ENCODE results near the gene ANKRD6. TPM values are rescaled to one million over a fixed set of nuclear protein-coding genes. Genes with fewer than 3 reads are reported as not detected.
A peak's percentile ranks its signal among the peaks of the same experiment; 100 is the strongest.

Gene ANKRD6
- total RNA-seq, 8 experiments from 2014 or later = 2.6 to 52.4 (median 33.7) TPM

DNA sequence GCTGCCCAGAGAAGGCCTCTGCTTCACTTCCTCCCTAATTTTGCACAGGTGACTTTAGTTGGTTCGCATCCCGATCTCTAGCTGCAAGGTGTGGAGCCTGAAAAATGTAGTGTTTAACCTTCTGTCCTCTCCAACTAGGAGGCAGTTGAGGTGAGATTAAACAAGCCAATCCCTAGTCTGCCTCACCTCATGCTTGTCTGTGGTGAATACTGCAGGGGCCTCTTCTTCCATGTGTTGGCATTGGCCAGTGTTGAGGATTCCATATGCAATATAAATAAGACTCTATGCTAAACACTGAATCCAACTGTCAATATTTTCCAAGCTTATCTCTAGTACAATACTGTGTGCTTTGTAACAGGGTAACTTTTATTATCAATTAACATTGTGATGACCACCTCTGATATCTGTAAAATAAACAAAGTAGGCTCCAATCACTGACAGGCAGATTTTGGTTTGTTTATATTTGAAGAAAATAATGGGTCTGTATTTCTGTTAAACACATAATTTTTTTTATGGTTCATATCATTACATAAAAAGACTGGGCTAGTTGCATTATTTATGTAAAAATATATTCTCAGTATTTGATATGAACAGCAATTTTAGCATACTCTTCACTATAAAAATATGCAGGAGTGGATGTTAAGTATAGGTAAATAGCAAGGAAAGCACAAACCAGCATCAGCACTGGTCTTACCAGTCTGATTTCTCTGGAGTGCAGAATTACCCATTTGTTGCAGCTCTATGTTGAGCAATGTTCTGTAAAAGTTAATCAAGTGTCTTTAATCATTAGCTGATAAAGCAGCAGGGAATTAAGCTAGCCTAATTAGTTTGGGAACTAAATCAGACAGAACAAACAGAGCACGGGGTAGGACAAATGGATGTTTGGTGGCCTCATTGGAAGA is 74.0 kb downstream of the ANKRD6 start:
- H3K4me1 ChIP-seq (replicated peaks in 1 of 2) = peaks cover 10 to 32% of the 10 kb centered on the region in 2 donors
- no peak overlapping the region for H3K27ac ChIP-seq
- in situ Hi-C loops (cut with MboI; ENCODE audit: low pct_unique_long_range_greater_than_20kb in 2 of 9, low sequenced_read_pairs in 9 of 9, unreplicated experiment in 9 of 9) = no loop called here
- no peak overlapping the region for H3K4me3 ChIP-seq
- WGBS, 10 experiments = 0 to 100% (median 80%) methylated on average over 1 to 3 of the region's 3 CpGs; no CpG with 5 or more reads in 3 of the 10 experiments
- peak in 1 of 8 experiments; percentile 55 for ATAC-seq (replicated peaks in 6 of 8)

DNA sequence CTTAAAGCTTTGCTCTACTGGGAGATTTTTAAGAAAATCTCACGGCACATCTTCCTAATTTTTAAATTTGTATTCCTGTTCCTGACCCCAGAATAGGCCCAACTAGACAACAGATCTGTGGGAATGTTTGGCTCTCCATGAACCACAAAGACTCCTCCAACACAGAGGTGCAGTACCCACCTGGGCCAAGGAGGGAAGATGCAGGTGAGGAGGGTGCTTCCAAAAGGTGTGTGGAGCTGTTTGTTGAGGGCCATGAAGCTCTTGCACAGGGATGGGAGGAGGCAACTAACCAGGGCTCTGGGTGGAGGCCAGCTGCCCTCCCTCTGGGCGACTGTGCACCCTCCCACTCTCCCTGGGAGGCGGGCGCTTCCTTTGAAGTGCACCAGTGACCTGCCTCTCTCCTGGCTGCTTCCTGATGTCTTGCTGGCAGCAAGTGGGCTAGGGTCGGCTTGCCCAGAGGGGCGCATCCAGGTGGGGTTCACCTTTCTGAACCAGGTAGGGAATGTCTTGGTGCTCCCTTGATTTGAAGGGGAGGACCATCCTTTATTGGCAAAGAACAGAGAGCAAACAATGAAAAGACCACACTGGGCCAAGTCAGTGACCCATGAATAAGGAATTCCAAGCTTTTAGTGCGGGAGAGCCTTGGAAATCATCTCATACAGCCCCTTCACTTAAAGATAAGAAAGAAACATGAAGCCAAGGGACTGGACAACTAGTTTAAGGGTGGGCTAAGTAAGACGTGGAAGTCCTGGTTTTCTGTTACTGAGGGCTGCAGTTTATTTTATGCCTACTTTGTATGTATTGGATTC is 76.0 kb downstream of the ANKRD6 start:
- no peak for ATAC-seq (replicated peaks in 6 of 8)
- Histone ChIP-seq H3K4me3 (no peak overlapping the region), H3K4me1 (replicated peaks in 1 of 2) (peaks cover 0 to 25% of the 10 kb centered on the region in 2 donors), H3K27ac (no peak overlapping the region)
- 40 to 100% (median 78%) methylated on average over 1 to 6 of the region's 8 CpGs; no CpG with 5 or more reads in 1 of the 10 experiments for WGBS, 10 experiments
- in situ Hi-C loops (cut with MboI; ENCODE audit: low pct_unique_long_range_greater_than_20kb in 2 of 9, low sequenced_read_pairs in 9 of 9, unreplicated experiment in 9 of 9) = no loop called here

DNA sequence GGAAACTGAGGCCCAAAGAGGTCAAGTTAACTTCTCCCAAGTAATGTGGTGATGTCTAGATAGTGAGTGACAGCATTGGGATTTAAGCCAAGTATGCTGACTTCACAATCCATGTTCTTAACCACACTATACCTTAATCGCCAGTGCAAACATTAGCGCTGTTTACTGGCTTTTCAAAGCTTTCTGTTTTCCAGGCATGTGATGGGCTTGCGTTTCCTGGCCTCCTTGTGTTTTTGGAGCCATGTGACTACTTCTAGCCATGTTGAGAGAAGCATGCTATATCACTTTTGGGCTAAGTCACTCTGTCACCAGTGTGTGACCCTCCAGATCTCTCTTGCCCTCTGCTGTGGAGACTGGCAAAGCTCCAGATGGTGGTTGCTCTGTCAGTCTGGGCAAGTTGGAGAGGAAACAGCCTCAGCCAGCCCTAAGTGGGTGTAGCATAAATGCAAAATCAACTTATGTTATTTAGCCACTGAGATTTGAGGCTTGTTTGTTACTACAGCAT is 76.9 kb downstream of the ANKRD6 start:
- in situ Hi-C loops (cut with MboI; ENCODE audit: low pct_unique_long_range_greater_than_20kb in 2 of 9, low sequenced_read_pairs in 9 of 9, unreplicated experiment in 9 of 9) = no loop called here
- Histone ChIP-seq H3K4me1 (replicated peaks in 1 of 2) (peaks cover 0 to 20% of the 10 kb centered on the region in 2 donors), H3K4me3 (no peak overlapping the region), H3K27ac (no peak overlapping the region)
- peak in 4 of 8 experiments; percentile 15 to 71 (median 41) for ATAC-seq (replicated peaks in 6 of 8)
- 69 to 100% (median 90%) methylated on average over 1 to 3 of the region's 3 CpGs; no CpG with 5 or more reads in 4 of the 10 experiments for WGBS, 10 experiments

DNA sequence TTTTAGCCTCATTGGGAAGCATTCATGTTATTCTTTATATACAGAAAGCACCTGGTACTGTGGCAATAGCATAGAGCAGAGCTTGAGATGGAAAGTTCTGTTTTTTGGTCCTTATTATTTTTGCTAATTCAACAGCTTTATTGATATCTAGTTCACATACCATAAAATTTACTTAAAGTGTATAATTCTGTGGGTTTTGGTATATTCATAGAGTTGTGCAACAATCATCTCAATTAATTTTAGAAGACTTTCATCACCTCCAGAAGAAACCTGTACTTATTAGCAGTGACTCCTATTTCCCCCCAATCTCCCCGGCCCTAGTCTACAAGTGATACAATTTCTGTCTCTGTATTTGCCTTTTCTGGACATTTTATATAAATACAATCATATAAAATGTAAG is 77.4 kb downstream of the ANKRD6 start:
- no peak for ATAC-seq (replicated peaks in 6 of 8)
- peaks cover 0 to 25% of the 10 kb centered on the region in 2 donors for H3K4me1 ChIP-seq (replicated peaks in 1 of 2)
- no peak overlapping the region for H3K27ac ChIP-seq
- no peak overlapping the region for H3K4me3 ChIP-seq
- WGBS, 10 experiments = 0 to 100% (median 80%) methylated on average over 1 of the region's 1 CpG
- in situ Hi-C loops (cut with MboI; ENCODE audit: low pct_unique_long_range_greater_than_20kb in 2 of 9, low sequenced_read_pairs in 9 of 9, unreplicated experiment in 9 of 9) = no loop called here

DNA sequence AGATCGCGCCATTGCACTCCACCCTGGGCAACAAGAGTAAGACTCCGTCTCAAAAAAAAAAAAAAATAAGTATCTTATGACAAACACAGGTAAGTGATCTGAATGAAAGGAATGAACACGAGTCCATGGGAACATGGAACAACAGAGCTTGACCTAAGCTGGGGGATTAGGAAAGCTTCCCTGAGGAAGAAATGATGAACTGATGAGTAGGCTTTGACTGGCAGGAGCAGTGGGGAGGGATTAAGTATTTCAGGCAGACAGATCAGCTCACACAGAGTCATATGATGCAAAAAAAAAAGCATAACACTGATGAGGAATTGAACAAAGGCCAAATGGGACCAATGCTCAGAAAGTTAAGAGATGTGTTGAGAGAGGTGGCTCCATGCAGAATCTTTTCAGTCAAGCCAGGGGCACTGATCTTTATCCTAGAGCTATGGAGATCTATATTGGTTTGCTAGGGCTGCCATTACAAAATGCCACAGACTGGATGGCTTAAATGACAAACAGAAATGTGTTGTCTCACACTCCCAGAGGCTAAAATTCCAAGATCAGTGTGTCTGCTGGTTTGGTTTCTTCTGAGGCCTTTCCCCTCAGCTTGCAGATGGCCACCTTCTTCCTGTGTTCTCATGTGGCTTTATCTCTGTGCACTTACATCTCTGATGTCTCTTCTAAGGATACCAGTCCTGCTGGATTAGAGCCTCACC is 85.6 kb downstream of the ANKRD6 start:
- H3K4me1 ChIP-seq (replicated peaks in 1 of 2) = peaks cover 0 to 9% of the 10 kb centered on the region in 2 donors
- H3K4me3 ChIP-seq = no peak overlapping the region
- in situ Hi-C loops (cut with MboI; ENCODE audit: low pct_unique_long_range_greater_than_20kb in 2 of 9, low sequenced_read_pairs in 9 of 9, unreplicated experiment in 9 of 9) = no loop called here
- whole genome bisulfite sequencing, 10 experiments = 0 to 100% (median 88%) methylated on average over 1 to 3 of the region's 4 CpGs; no CpG with 5 or more reads in 1 of the 10 experiments
- ATAC-seq (replicated peaks in 6 of 8) = no peak
- H3K27ac ChIP-seq = no peak overlapping the region

DNA sequence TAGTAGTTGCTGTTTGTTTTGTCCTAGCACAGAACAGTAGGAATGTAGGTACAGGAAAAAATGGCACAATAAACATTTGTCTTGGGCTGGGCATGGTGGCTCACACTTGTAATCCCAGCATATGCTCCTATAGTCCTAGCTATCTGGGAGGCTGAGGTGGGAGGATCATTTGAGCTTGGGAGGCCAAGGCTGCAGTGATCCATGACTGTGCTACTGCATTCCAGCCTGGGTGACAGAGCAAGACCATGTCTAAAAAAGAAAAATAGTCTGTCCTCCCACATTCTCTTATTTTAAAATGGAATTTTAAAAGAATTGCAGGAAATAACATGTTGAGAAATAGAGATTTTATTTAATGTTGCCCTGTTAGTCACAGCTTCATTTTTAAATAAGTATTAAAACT is 87.8 kb downstream of the ANKRD6 start:
- Histone ChIP-seq H3K27ac (no peak overlapping the region), H3K4me3 (no peak overlapping the region), H3K4me1 (replicated peaks in 1 of 2) (no peaks in the 10 kb centered on the region)
- in situ Hi-C loops (cut with MboI; ENCODE audit: low pct_unique_long_range_greater_than_20kb in 2 of 9, low sequenced_read_pairs in 9 of 9, unreplicated experiment in 9 of 9) = no loop called here
- ATAC-seq (replicated peaks in 6 of 8) = no peak

DNA sequence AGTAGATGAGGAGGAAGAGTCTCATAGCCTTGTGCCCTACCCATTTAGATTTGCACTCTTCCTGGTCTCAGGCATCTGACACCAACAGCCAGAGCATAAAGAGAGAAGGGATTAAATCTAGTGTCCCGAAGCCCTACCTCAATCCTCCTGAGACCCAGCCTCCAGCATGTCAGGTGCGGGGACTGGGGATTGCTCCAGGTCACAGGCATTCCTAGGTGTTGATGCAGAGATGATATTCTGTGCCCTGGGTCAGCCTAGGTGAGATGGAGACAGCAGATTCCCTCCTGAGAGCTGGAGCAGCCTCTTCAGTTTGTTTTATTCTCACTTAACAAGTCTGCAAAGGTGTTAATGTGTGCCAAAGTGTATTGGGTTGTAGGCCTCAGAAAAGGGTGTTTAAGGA is 89.8 kb downstream of the ANKRD6 start:
- Histone ChIP-seq H3K27ac (no peak overlapping the region), H3K4me3 (no peak overlapping the region), H3K4me1 (replicated peaks in 1 of 2) (no peaks in the 10 kb centered on the region)
- ATAC-seq (replicated peaks in 6 of 8) = no peak
- WGBS, 10 experiments = 0 to 100% (median 60%) methylated on average over 1 to 2 of the region's 2 CpGs; no CpG with 5 or more reads in 5 of the 10 experiments
- in situ Hi-C loops (cut with MboI; ENCODE audit: low pct_unique_long_range_greater_than_20kb in 2 of 9, low sequenced_read_pairs in 9 of 9, unreplicated experiment in 9 of 9) = no loop called here

DNA sequence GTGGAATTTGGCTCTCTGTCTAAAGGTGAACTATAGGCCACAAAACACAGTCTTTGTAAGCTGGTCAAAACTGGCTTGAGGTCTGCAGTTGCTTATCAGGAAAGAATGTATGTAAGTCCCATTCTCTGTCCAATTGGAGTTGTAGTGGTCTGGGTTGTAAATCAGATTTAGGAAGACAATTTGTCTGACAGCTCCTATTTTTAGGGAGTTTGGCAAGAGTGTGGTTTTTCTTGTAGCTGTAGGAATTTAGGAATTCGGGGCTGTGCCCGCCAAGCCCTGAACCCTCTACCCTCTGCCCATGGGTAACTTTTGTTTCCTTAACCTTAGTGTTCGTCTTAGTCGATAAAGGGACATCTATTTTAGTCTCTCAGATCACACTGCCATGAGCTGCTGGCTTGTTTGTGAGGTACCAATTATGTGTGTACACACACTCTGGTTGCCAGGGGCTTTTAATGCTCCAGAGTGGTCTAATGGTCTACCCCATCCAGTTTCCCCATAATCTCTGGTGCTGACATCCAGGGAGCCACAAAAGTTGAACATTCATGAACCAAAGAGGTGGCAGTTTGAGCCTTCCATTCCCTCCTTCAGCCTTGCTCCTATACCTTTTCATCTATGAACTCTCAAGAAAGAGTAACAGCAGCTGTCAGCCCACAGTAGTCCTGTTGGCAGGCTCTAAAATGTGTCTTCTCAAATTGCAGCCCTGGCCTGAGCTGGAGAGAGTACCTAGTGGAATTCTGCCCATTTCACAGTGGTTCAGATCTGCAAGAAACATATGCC is 93.0 kb downstream of the ANKRD6 start:
- no peak for ATAC-seq (replicated peaks in 6 of 8)
- in situ Hi-C loops (cut with MboI; ENCODE audit: low pct_unique_long_range_greater_than_20kb in 2 of 9, low sequenced_read_pairs in 9 of 9, unreplicated experiment in 9 of 9) = no loop called here
- WGBS, 10 experiments = 28 to 100% (median 58%) methylated on average over 1 to 4 of the region's 4 CpGs; no CpG with 5 or more reads in 4 of the 10 experiments
- no peak overlapping the region for H3K27ac ChIP-seq
- H3K4me3 ChIP-seq = no peak overlapping the region
- H3K4me1 ChIP-seq (replicated peaks in 1 of 2) = no peaks in the 10 kb centered on the region

DNA sequence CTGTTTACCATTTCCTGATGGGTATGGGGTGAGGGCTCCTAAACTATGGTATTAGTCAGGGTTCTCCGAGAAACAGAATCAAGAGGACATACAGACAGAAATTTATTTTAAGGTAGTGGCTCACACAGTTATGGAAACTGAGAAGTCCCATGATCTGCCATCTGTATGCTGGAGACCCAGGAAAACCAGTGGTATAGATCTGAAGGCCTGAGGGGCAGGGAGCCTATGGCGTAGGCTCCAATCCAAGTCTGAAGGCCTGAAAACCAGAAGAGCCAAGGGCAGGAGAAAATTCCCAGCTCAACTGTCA is 93.6 kb downstream of the ANKRD6 start:
- in situ Hi-C loops (cut with MboI; ENCODE audit: low pct_unique_long_range_greater_than_20kb in 2 of 9, low sequenced_read_pairs in 9 of 9, unreplicated experiment in 9 of 9) = no loop called here

DNA sequence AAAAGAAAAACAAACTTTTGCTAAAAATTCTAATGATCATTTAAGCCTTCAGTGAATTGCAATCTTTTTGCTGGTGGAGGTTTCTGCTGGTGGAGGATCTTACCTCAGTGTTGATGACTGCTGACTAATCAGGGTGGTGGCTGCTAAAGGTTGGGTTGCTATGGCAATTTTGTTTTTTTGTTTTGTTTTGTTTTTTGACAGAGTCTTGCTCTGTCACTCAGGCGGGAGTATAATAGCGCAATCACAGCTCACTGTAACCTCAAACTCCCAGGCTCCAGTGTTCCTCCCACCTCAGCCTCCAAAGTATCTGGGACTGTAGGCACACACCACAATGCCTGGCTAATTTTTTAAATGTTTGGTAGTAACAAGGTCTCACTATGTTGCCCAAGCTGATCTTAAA is 94.7 kb downstream of the ANKRD6 start:
- in situ Hi-C loops (cut with MboI; ENCODE audit: low pct_unique_long_range_greater_than_20kb in 2 of 9, low sequenced_read_pairs in 9 of 9, unreplicated experiment in 9 of 9) = no loop called here
- Histone ChIP-seq H3K4me3 (no peak overlapping the region), H3K27ac (no peak overlapping the region), H3K4me1 (replicated peaks in 1 of 2) (no peaks in the 10 kb centered on the region)
- 35 to 100% (median 82%) methylated on average over 1 to 2 of the region's 2 CpGs; no CpG with 5 or more reads in 3 of the 10 experiments for WGBS, 10 experiments
- peak in 4 of 8 experiments; percentile 24 to 99 (median 71) for ATAC-seq (replicated peaks in 6 of 8)

More for the DNA sequence above, 93.6 kb downstream of the ANKRD6 start:
- Histone ChIP-seq H3K27ac (no peak overlapping the region), H3K4me1 (replicated peaks in 1 of 2) (no peaks in the 10 kb centered on the region), H3K4me3 (no peak overlapping the region)
- WGBS, 10 experiments = 40 to 100% (median 77%) methylated on average over 1 to 2 of the region's 2 CpGs; no CpG with 5 or more reads in 4 of the 10 experiments
- no peak for ATAC-seq (replicated peaks in 6 of 8)

DNA sequence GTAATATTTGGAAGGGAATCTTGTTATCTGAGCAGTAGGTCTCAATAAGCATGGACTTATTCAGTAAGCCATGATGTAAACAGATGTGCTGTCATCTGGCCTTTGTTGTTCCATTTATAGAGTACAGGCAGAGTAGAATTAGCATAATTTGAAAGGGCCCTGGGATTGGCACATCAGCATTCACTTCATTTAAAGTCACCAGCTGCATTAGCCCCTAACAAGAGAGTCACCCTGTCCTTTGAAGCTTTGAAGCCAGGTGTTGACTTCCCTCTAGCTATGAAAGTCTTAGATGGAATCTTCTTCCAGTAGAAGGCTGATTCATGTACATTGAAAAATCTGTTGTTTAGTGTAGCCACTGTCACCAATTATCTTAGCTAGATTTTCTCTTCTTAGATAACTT is 95.9 kb downstream of the ANKRD6 start:
- Histone ChIP-seq H3K4me1 (replicated peaks in 1 of 2) (no peaks in the 10 kb centered on the region), H3K4me3 (no peak overlapping the region), H3K27ac (no peak overlapping the region)
- in situ Hi-C loops (cut with MboI; ENCODE audit: low pct_unique_long_range_greater_than_20kb in 2 of 9, low sequenced_read_pairs in 9 of 9, unreplicated experiment in 9 of 9) = no loop called here
- peak in 2 of 8 experiments; percentile 15 to 31 for ATAC-seq (replicated peaks in 6 of 8)

DNA sequence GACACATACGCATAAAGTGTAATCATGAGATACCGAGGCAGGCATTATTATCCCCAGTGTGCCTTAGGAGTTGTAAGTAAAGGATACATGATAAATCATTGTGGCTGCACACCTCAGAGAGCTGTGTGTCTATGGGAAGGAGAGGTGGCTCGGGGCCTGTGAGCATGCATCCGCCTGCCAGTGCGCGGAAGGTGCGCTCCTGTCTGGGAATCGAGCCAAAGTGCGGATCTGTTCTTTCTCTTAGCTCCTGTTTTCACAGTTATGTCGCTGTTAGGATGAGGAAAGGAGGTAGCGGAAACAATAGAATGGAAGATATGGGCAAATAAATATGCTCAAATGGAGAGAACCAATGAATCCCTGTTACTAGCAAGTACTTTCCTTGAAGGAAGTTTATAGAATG is 98.0 kb downstream of the ANKRD6 start:
- H3K4me1 ChIP-seq (replicated peaks in 1 of 2) = no peaks in the 10 kb centered on the region
- H3K4me3 ChIP-seq = no peak overlapping the region
- 79 to 100% (median 94%) methylated on average over 1 to 11 of the region's 11 CpGs for WGBS, 10 experiments
- no peak overlapping the region for H3K27ac ChIP-seq
- in situ Hi-C loops (cut with MboI; ENCODE audit: low pct_unique_long_range_greater_than_20kb in 2 of 9, low sequenced_read_pairs in 9 of 9, unreplicated experiment in 9 of 9) = no loop called here
- ATAC-seq (replicated peaks in 6 of 8) = no peak

Measured in motor neuron (in vitro differentiated cells).